MM.1S (cell line): ENCODE data around the gene ALG8.

Experiments
- DNase-seq: peaks from one replicate; pipeline ENCODE4 v3.0.0-alpha.2; 2015
- H2AFZ ChIP-seq: fragments of 300-600 bp; sonication (generic); 2 replicates; pipeline ENCODE4 v1.6.0; 2016; ENCODE audit warnings: antibody characterized with exemption, low read length
- H3F3A ChIP-seq: fragments of 300-600 bp; sonication (generic); 2 replicates; pipeline ENCODE4 v1.6.1; 2016; ENCODE audit warnings: mild to moderate bottlenecking, antibody characterized with exemption, low read length, moderate library complexity, mixed read lengths; ENCODE audit not compliant: insufficient read depth
- H3K27ac ChIP-seq: fragments of 300-600 bp; sonication (generic); 2 replicates; pipeline ENCODE4 v1.5.1; 2016; ENCODE audit warnings: mild to moderate bottlenecking, low read length
- H3K27me3 ChIP-seq: fragments of 300-600 bp; sonication (generic); replicated peaks from 2 replicates; pipeline ENCODE4 v1.6.0; 2016; ENCODE audit warnings: low read length; ENCODE audit not compliant: insufficient read depth
- H3K36me3 ChIP-seq: fragments of 300-600 bp; sonication (generic); replicated peaks from 2 replicates; pipeline ENCODE4 v1.6.1; 2016; ENCODE audit warnings: mild to moderate bottlenecking, low read length, mixed read lengths; ENCODE audit not compliant: insufficient read depth
- H3K4me1 ChIP-seq: fragments of 300-600 bp; sonication (generic); 2 replicates; pipeline ENCODE4 v1.6.1; 2016; ENCODE audit warnings: low read length, mixed read lengths
- H3K4me2 ChIP-seq: fragments of 300-600 bp; sonication (generic); 2 replicates; pipeline ENCODE4 v1.6.0; 2016; ENCODE audit warnings: low read depth, low read length
- H3K4me3 ChIP-seq: fragments of 300-600 bp; sonication (generic); 2 replicates; pipeline ENCODE4 v1.5.1; 2016; ENCODE audit warnings: low read length, mixed read lengths
- H3K79me2 ChIP-seq: fragments of 300-600 bp; sonication (generic); 2 replicates; pipeline ENCODE4 v1.6.1; 2016; ENCODE audit warnings: mixed run types, low read length, mixed read lengths
- H3K9ac ChIP-seq: fragments of 300-600 bp; sonication (generic); 2 replicates; pipeline ENCODE4 v1.6.1; 2016; ENCODE audit warnings: low read length, mixed read lengths
- H3K9me2 ChIP-seq: fragments of 300-600 bp; sonication (generic); replicated peaks from 2 replicates; pipeline ENCODE4 v1.6.1; 2016; ENCODE audit warnings: mild to moderate bottlenecking, low read length, mixed read lengths; ENCODE audit not compliant: insufficient read depth
- H3K9me3 ChIP-seq: fragments of 300-600 bp; sonication (generic); replicated peaks from 2 replicates; pipeline ENCODE4 v1.6.1; 2016; ENCODE audit warnings: mild to moderate bottlenecking, low read length, mixed read lengths; ENCODE audit not compliant: insufficient read depth
- H4K20me1 ChIP-seq: fragments of 300-600 bp; sonication (generic); 2 replicates; pipeline ENCODE4 v1.6.1; 2016; ENCODE audit warnings: mild to moderate bottlenecking, low read length, moderate library complexity, mixed read lengths; ENCODE audit not compliant: insufficient read depth
- CTCF ChIP-seq: fragments of 300-600 bp; sonication (generic); IDR thresholded peaks from 2 replicates; pipeline ENCODE4 v1.5.1; 2016; ENCODE audit warnings: antibody characterized with exemption, low read length, mixed read lengths
- EZH2 ChIP-seq: fragments of 300-600 bp; sonication (generic); optimal IDR thresholded peaks from 2 replicates; pipeline ENCODE3; 2017; ENCODE audit warnings: low read depth, mild to moderate bottlenecking, antibody characterized with exemption, low read length, mixed read lengths
- EZH2phosphoT487 ChIP-seq: fragments of 300-600 bp; sonication (generic); IDR thresholded peaks from 2 replicates; pipeline ENCODE4 v1.6.1; 2018; ENCODE audit warnings: antibody characterized with exemption, low read length

ALG8 gene

GRCh38 chr11:78131956-78132355 is 7.5 kb downstream of the ALG8 start:
- H3K9me2 ChIP-seq, result no peaks in the 10 kb centered on the region
- no peak overlapping the region for H3K27ac ChIP-seq
- H3K9me3 ChIP-seq, result no peaks in the 10 kb centered on the region
- H3K4me1 ChIP-seq, result no peaks in the 10 kb centered on the region
- H4K20me1 ChIP-seq, result no peaks in the 10 kb centered on the region
- no peak overlapping the region for H3K4me2 ChIP-seq
- no peak overlapping the region for H3K4me3 ChIP-seq
- H3K79me2 ChIP-seq, result peaks cover 4% of the 10 kb centered on the region
- DNase-seq, result no peak
- H3K9ac ChIP-seq, result no peak overlapping the region
- H3F3A ChIP-seq, result 0 out of 2 replicates have a peak, but pooled peaks cover 3% of the 10 kb centered on the region
- H3K36me3 ChIP-seq, result no peaks in the 10 kb centered on the region
- H3K27me3 ChIP-seq, result no peaks in the 10 kb centered on the region
- no peak overlapping the region for H2AFZ ChIP-seq
- TF ChIP-seq EZH2phosphoT487, result no peak
- TF ChIP-seq CTCF, result no peak
- no peak for TF ChIP-seq EZH2

DNA sequence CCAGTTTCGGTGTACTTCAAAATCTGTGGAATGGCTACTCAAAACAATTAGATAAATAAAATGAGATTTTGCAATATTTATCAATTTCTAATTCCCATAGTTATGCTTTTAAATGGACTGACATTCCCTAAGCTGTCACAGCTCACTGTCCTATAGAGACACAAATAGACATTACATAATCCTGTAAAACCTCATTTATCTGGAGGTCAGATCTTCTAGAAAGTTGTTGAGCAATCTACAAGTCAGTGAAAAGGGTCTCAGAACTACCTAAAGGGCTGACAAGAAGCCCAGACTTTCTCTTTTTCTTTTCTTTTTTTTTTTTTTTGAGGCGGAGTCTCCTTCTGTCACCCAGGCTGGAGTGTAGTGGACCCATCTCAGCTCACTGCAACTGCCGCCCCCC is 12.0 kb downstream of the ALG8 start:
- Histone ChIP-seq H3K9me3 (no peaks in the 10 kb centered on the region), H3K9me2 (no peaks in the 10 kb centered on the region)

GRCh38 chr11:78112582-78113275 is 26.7 kb downstream of the ALG8 start:
- DNase-seq, result no peak
- no peak overlapping the region for H3K27ac ChIP-seq
- H3F3A ChIP-seq, result no peaks in the 10 kb centered on the region

More for the DNA sequence above, 12.0 kb downstream of the ALG8 start:
- Histone ChIP-seq H4K20me1 (no peaks in the 10 kb centered on the region), H3K27me3 (no peaks in the 10 kb centered on the region), H2AFZ (no peak overlapping the region), H3F3A (peaks cover 3% of the 10 kb centered on the region; the same call in 1 of the 2 replicates), H3K4me3 (no peak overlapping the region), H3K9ac (no peak overlapping the region), H3K27ac (no peak overlapping the region), H3K4me2 (no peak overlapping the region), H3K79me2 (no peaks in the 10 kb centered on the region), H3K4me1 (no peaks in the 10 kb centered on the region), H3K36me3 (no peaks in the 10 kb centered on the region; the same call in 1 of the 2 replicates)
- DNase-seq, result no peak
- TF ChIP-seq EZH2phosphoT487 (no peak), EZH2 (no peak), CTCF (no peak)

More at GRCh38 chr11:78112582-78113275, 26.7 kb downstream of the ALG8 start:
- no peak for TF ChIP-seq CTCF
- TF ChIP-seq EZH2phosphoT487, result no peak
- TF ChIP-seq EZH2, result no peak
- Histone ChIP-seq H3K9me2 (no peaks in the 10 kb centered on the region), H3K4me3 (no peak overlapping the region), H3K9ac (no peak overlapping the region), H2AFZ (no peak overlapping the region), H3K27me3 (no peaks in the 10 kb centered on the region), H3K36me3 (no peaks in the 10 kb centered on the region), H3K79me2 (no peaks in the 10 kb centered on the region), H3K4me1 (no peaks in the 10 kb centered on the region), H3K4me2 (no peak overlapping the region), H3K9me3 (no peaks in the 10 kb centered on the region), H4K20me1 (no peaks in the 10 kb centered on the region)
